GM04504 (cell line): Measurements from ENCODE around the gene ASPA.
"Not testable (repeated sequence)": the region's sequence is repeated elsewhere in the genome, so short reads cannot be mapped to it uniquely, and the experiment has no call there.

Experiments
- DNase-seq: peaks from one replicate; pipeline ENCODE4 v3.0.0-alpha.2; 2012; ENCODE audit warnings: low read depth

The ASPA gene

DNA sequence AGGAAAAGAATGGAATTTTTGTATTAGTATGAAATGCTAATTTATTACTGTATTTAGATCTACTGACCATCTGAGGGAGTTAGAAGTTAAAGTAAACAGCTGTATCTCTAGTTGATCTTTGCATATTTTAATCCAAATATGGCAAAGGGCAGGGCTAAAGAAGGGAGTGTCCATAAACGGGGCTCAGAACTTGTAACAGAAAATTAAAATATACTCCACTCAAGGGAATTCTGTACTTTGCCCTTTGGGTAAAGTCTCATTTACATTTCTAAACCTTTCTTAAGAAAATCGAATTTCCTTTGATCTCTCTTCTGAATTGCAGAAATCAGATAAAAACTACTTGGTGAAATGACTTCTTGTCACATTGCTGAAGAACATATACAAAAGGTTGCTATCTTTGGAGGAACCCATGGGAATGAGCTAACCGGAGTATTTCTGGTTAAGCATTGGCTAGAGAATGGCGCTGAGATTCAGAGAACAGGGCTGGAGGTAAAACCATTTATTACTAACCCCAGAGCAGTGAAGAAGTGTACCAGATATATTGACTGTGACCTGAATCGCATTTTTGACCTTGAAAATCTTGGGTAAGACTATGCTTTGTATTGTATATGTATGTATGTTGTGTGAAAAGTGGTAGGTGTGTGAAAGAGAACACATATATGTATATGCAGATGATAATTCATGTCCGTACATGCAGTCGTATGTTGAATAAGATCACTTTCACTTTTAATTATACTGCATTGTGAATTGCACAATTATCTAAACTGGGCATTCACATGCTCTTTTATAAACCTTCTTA is at the start of gene ASPA:
ASPA (plus strand) TSS at position 186 of the 799 bp plus-strand sequence; CDS start at position 349, 163 bp downstream.
- DNase-seq: no peak

DNA sequence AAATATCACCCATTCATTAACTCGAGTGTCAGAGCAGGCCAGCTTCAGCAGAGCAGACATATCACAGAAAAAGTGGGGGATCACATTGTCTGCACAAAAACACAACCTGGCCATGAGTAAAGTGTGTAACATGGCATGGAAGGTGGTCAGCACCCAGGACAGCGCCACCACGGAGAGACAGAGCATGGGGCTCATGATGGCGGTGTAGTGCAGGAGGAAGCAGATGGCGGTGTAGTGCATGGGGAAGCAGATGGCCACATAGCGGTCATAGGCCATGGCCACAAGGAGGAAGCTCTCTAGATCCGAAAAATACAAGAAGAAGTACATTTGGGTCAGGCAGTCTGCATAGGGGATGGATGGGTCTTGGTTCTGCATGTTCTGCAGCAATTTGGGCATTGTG is 42.6 kb upstream of the ASPA start:
- not testable (repeated sequence) for DNase-seq

DNA sequence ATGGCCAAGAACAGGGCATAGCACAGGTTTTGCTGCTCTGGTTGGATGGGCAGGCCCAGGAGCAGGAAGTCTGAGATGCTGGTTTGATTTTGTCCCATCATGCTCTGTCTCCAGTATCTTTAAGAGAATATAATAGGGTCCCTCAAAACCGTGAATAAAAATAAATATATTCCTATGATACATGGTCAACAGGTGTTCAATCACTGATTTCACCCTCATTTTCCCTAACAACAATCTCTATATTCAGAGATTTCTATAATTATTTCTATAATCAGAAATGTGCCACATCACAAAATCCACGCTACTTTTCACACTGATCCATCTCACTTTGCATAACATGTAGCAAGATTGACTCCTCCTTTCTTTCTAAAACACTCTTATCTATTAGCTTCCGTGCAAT is 42.1 kb upstream of the ASPA start, which contains the start of gene OR1E2:
OR1E2 (minus strand) TSS at position 101 of the 400 bp plus-strand sequence; CDS start at position 101, 0 bp downstream.
- no peak for DNase-seq

DNA sequence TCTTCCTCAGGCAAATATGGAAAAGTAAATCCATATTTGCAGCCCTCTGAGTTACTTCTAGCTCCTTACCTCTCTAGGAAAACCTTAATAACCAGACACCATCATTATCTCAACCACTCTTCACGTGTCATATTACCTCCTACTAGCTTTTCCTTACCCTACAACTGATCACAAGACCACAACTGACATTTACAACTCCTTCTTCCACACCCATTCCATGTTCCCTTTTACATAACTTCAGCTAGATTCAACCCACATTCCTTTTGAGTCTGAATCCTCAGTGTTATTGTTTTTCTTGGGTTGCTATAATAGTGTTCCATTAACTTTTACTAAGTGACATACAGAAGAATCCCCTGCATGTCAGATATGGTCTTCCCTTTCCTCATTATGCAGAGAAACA is 37.4 kb upstream of the ASPA start:
- DNase-seq: no peak

DNA sequence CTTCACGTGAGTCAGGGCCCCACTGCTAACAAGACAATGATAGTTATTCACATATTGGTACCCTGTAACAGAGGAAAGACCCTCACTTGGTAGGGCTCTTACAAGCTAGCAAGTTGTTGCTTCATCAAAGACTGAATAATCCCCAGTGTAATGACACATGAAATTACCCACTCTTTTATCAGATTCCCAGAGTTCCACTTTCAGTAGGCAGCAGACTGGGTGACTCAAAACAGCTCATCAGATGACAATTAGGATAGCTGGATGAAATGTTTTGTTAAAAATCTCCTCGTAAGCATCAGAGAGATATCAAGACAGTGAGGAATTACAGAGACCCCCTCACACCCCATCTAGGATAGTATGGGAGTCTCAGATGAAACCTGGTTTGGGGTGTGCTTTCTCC is 35.3 kb upstream of the ASPA start:
- DNase-seq: no peak

- no peak for DNase-seq
These were observed 28.2 kb upstream of the ASPA start for GRCh38 chr17:3447625-3448024.

GRCh38 chr17:3448059-3448665 is 27.6 kb upstream of the ASPA start:
- no peak for DNase-seq

- not testable (repeated sequence) for DNase-seq
These were observed 9.4 kb upstream of the ASPA start for GRCh38 chr17:3466355-3466754.

DNA sequence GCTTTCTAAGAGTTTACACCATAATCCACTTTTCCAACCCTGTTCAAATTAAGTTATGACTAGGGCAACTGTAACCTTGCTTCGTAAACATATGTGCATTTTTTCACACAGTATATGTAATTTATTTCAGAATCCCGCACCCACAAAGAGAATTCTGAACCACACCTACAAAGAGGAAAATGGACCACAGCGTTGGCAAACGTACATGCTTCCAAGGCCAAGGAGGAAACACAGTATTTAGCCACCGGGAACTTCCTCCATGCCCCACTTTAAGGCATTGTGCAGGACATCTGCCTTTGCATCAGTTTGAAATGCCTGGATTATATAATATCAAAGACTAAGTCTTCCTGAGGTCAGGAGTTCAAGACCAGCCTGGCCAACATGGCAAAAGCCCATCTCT is 6.3 kb upstream of the ASPA start:
- no peak for DNase-seq

- no peak for DNase-seq
These were observed 4.2 kb upstream of the ASPA start, which contains the start of gene SPATA22 for GRCh38 chr17:3471599-3471998. Gene SPATA22 (minus strand): TSS chr17:3471819. CDS start chr17:3469325, 2,494 bp downstream.

- DNase-seq: no peak
These were observed 3.7 kb upstream of the ASPA start for GRCh38 chr17:3472137-3472536.

DNA sequence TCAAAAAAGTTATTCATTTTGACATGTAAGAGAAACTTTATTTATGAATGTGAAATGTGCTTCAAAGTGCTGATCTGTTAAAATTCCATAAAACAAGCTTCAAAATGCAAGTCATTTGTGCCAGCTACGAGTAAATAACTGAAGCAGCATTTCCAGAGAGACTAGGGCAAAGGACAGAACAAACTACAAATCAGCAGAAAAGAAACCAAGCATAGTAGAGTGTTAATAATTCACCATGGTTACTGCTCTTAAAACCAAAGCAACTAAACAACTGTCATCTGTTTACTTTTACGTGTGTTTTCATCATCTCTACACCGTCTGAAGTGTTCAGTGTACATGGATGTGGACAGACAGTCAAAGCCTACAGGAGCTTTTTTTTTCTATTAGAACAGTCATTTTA is 1.6 kb upstream of the ASPA start:
- no peak for DNase-seq

DNA sequence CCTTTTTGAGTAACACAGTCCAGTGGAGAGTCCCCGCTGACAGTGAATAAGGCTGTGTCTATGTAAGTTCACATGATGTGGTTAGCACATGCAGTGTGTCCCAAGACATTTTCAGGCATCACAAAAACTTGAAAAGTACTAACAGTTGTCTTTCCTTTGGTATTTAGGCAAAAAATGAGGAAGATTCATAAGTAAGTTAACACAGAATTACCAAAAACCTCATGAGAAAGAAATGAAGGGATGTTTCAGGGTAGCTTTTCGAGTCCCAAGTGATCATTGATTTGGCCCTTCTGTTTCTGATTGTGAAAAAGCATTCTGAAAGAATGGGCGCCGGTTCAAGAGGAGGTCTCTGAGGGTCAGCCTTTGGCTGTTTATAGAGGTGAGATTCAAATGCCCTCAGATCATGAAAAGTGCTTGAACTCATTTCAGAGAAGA is 529 bp upstream of the ASPA start:
- DNase-seq: no peak

DNA sequence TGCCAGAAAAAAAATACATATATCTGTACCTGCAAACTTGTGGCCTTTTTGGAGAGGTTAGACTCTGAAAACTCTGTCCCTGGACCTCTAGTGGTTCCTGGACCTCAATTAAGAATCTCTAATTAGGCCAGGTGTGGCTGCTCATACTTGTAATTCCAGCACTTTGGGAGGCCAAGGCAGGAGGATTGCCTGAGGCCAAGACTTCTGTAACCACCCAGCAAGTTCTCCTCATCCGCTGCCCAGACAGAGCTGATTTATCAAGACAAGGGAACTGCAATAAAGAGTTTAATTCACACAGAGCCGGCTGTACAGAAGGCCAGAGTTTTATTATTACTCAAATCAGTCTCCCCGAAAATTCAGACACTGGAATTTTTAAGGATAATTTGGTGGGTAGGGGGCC is 4.2 kb downstream of the ASPA start:
- no peak for DNase-seq

- no peak for DNase-seq
These were observed 7.1 kb downstream of the ASPA start for GRCh38 chr17:3482852-3483251.

DNA sequence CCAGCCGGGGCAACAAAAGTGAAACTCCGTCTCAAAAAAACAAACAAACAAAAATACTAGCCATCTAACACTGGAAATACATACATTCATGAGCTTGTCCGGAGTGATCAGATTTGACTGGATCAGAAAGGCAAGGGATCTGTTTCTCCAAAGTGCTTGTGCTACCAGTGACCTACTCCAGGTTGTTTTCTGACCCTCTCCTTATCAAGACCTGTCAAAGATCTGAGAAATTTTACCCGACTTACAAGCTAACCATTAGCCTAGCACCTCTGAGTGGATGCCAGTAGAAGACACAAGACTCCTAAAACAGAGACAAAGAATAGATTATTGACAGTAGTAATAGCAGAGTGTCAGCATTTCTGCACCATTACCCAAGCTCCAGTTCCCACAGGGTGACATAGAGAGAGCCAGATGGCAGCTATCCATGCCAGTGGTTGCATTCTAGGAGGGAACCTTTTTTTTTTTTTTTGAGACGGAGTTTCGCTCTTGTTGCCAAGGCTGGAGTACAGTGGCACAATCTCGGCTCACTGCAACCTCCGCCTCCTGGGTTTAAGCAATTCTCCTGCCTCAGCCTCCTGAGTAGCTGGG is 9.8 kb downstream of the ASPA start:
- DNase-seq: no peak

- no peak for DNase-seq
These were observed 21.3 kb downstream of the ASPA start for GRCh38 chr17:3497101-3497500.

DNA sequence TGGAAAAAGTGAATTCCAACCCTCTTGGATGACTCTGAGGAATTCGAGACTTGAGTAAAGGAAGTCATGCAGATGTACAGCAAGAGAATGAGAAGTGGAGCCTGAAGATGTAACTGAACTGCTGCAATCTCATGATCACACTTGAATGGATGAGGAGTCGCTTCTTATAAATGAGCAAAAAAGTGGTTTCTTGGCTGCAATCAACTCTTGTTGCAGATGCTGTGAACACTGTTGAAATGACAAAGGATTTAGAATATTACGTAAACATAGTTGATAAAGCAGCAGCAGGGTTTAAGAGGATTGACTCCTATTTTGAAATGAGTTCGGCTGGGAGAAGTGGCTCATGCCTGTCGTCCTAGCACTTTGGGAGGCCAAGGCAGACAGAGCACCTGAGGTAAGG is 25.5 kb downstream of the ASPA start:
- no peak for DNase-seq

- no peak for DNase-seq
These were observed 26.7 kb downstream of the ASPA start for GRCh38 chr17:3502466-3502865.

GRCh38 chr17:3503285-3503684 is 27.5 kb downstream of the ASPA start:
- DNase-seq: no peak

DNA sequence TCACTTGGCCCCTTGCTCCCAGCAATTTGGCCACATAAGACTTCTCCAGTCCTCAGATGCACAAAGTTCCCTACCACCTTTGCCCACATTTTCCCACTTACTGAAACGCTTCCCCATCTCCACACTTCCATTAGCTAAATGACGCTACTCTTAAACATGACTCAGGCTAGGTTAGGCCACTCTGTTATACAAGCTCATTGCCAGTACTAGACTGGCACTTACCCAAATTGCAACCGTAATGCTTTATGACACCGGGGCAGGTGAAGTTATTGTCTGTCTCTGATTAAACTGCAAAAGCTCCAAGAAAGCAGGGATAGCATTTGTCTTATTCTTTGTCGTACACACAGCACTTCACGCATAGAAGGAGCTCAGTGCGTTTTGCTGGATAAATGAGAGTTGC is 29.2 kb downstream of the ASPA start:
- no peak for DNase-seq

DNA sequence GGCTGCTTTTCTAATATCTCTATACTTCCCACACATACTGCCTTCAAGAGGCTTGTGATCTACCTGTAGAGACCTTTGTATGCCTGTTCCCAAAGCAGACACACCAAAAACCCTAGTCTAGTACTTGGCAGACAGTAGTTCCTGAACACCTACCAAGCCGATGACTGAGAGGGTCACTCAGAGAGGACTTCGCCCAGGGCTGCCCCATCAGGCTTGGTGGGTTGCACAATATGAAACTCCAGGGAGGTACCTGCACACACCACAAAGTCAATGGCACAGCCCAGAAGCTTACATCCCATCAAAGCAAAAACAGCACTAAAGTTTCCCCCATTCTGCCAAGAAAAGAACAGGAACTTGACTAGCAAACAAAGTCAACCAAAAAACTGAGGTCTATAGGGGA is 30.3 kb downstream of the ASPA start:
- no peak for DNase-seq

DNA sequence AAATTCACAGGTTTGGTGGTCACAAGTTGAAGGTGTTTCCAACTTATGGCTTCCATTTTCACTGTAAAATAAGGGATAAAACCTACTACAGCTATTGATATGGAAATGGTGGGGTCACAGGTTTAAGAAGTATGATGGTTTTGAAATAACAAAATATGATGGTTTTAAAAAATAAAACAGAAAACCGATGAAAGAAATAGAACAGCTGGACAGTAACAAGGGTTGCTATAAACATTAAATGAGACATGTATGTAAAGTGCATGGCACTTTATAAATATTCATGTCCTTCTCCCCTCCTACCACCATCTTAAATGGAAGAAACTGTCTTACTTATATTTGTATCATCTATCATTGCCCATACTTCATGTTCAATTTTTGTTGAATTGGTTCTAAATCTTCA is 31.3 kb downstream of the ASPA start:
- DNase-seq: no peak
